NCI-H1105 treated with DMSO at 0.1 percent for 48 hours (cell line): ENCODE results near the gene ZNF277.

ENCODE experiments used
- DNase-seq: peaks from one replicate; lab custom pipeline; 2025; lab: John Stamatoyannopoulos, UW

ZNF277 gene

DNA sequence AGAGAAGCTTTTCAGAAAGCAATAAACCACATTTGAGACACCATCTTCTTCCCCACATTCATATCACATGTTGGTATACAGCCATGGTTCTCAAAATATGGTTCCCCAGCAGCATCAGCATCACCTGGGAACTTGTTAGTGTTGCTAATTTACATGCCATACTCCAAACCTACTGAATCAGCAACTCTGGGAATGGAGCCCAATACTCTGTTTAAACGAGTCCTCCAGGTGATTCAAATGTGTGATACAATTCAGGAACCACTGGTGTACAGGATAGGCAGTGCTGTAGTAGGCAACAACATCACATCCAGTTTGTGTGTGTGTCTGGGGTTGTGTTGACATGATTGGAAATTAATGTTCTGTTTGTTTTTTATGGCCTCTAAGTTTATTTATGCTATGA is 47.7 kb downstream of the ZNF277 start:
- DNase-seq, result peak; percentile 55

- DNase-seq, result no peak
These were observed 48.4 kb downstream of the ZNF277 start for GRCh38 chr7:112254709-112255387.

DNA sequence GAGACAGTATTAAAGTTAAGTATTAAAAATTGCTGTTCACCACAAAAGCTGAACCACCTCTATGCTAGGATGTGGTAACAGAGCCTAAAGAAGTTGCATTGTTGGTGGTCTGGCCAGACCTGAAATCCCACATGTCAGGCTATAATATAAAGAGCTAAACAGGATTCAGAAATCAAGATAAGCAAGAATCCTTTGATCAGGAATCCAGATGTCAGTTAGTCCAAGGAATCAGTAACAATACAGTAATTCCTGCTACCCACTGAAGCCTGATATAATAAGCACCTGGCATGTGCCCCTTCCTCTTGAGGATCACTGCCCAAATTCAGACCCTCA is 48.9 kb downstream of the ZNF277 start:
- no peak for DNase-seq

DNA sequence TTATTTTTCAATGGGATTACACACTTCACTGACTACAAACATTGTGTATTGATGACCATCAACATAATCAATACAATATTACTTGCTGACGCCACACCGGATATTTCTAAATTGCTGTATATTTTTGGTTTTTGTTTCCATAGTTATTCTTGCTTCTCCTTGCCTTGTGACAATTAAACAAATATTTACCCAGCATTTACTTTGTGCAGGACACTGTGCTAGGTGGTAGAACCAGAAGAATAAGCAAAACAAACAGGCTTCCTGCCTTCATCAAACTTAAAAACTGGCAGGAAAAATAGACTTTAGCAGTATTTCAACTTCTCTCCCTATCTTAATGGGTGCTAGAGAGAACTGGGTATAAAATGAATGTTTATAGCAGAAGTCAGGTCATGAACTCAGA is 50.6 kb downstream of the ZNF277 start:
- DNase-seq, result no peak

DNA sequence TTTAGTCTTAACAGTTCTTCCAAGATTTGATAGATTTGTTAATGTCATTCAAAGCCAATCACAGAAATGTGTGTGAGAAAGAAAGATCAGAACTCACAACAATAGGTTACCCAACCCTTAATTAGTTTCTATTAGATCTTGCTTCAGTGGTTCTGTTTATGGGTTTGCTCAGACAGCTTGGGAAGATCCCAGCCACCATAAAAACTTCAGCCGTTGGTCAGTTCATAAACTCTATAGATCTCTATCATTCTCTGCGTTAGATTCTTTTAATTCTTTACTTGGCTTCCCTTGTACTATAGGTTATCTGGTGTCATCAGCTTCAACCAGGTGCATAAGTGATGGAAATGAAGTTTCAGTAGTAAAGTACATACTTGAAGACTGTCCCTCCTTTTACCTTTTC is 54.4 kb downstream of the ZNF277 start:
- DNase-seq, result no peak

- no peak for DNase-seq
These were observed 55.5 kb downstream of the ZNF277 start for GRCh38 chr7:112262036-112262435.

DNA sequence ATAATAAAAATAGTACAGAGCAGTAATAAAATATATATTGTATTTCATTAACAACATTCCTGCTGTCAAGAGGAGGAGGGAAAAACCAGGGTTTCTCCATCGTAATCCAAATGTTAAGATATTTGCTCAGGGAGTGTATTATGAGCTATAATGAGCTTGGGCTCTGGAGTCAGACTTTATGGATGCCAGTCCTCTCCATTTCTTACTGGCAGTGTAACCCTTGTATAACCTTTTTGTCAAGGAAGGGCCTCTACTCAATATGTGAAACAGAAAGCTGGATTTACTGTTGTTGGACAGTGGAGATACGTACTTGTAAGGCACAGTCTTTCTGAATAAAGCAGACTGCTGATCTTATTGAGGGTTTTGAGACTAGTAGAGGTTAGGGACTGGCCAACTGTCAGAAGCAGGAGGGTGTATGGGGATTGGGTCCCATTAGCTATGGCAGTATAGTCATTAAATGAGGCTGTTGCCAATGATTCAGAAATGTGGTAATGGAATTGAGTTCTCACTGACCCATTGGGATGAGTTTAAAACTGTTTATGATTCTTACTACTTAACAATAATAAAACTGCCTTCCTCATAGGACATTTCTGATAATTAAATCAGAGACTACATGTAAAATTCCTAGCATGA is 56.5 kb downstream of the ZNF277 start:
- no peak for DNase-seq

- DNase-seq, result no peak
These were observed 57.0 kb downstream of the ZNF277 start for GRCh38 chr7:112263519-112263918.

DNA sequence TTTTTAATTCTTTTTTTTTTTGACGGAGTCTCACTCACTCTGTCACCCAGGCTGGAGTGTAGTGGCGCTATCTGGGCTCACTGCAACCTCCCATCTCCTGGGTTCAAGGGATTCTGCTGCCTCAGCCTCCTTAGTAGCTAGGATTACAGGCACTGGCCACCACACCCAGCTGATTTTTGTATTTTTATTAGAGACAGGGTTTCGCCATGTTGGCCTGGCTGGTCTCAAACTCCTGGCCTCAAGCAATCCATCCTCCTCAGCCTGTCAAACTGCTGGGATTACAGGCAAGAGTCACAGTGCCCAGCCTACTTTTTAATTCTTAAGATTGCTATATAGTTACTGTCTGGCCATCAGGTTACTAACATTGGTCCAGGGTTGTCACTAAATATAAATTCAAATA is 59.6 kb downstream of the ZNF277 start:
- DNase-seq, result no peak

- DNase-seq, result no peak
These were observed 60.2 kb downstream of the ZNF277 start for GRCh38 chr7:112266595-112267270.

- DNase-seq, result no peak
These were observed 61.6 kb downstream of the ZNF277 start for GRCh38 chr7:112267944-112268691.

DNA sequence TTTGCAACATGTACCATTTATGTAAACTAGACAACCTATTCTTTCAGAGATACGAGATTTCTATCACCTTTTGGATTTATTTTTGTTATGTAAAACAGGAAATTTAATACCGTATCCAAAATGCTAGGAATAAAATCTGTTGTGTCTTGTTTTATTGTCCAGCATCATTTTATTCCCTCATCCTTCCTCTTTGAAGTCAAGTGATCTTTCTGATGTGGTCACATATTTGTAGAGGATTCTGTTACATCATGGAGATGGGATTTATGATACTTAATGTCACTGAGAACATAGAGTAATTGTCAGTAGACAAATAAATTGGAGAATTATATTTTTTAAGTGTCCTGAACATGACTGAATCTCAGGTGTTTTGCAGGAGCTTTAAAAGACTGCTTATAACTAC is 64.7 kb downstream of the ZNF277 start:
- DNase-seq, result no peak

DNA sequence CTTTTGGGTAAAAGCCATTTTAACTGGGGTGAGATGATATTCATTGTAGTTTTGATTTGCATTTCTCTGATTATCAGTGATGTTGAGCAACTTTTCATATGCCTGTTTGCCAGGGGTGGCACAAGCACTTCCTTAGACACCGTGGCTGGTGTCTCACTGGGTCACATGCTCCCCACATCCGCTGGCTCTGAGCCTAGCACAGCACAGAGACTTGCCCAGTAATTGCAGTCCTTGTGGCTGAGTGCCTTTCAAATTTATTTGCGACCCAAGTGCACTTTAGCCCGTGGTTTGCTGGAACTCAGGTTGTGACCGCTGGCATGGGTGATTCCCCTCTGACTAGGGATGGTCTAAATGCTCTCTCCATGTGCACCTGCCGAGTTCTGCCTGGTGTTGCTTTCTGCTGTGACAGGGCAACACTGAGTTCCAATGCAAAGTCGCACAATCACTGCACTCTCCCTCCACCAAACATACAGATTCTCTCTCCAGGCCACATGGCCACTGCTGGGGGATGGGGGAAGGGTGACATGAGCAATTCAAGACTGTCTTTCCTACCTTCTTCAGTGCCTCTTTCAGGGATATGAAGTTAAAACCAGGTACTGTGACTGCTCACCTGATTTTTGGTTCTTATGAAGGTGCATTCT is 66.5 kb downstream of the ZNF277 start:
- DNase-seq, result no peak

GRCh38 chr7:112279042-112279441 is 72.5 kb downstream of the ZNF277 start:
- no peak for DNase-seq

GRCh38 chr7:112280267-112280666 is 73.8 kb downstream of the ZNF277 start:
- no peak for DNase-seq

DNA sequence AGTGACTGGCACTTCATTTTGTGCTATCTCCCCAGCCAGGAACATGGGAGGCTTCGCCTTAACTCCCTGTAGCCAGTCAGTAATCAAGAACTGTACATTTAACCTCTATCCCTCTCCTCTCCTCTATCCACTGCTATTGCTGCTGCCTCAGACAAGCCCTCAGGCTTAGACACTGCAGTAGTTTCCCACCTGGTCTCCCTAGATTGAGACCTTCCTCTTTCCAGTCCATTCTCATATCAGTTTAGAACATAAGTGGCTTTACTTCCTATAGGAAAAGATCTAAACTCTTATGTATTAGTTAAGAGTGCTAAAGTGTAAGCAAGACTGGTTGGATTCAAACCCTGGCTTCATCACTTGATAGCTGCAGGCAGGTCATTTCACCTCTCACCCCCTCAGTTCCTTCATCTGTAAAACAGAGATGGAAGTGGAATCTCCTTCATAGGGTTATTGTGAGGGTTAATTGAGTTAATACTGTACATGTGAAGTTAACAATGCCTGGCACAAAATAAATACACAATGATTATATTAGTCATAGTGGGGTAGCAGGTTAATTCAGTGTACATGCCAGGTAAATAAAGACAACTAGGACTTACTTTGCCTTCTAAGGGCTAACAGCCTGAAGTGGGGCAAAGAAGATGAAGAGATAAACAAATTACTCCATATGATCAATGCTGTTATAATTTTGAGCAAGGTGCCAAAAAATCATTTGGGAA is 76.1 kb downstream of the ZNF277 start:
- DNase-seq, result no peak

- DNase-seq, result no peak
These were observed 77.0 kb downstream of the ZNF277 start for GRCh38 chr7:112283382-112283910.

DNA sequence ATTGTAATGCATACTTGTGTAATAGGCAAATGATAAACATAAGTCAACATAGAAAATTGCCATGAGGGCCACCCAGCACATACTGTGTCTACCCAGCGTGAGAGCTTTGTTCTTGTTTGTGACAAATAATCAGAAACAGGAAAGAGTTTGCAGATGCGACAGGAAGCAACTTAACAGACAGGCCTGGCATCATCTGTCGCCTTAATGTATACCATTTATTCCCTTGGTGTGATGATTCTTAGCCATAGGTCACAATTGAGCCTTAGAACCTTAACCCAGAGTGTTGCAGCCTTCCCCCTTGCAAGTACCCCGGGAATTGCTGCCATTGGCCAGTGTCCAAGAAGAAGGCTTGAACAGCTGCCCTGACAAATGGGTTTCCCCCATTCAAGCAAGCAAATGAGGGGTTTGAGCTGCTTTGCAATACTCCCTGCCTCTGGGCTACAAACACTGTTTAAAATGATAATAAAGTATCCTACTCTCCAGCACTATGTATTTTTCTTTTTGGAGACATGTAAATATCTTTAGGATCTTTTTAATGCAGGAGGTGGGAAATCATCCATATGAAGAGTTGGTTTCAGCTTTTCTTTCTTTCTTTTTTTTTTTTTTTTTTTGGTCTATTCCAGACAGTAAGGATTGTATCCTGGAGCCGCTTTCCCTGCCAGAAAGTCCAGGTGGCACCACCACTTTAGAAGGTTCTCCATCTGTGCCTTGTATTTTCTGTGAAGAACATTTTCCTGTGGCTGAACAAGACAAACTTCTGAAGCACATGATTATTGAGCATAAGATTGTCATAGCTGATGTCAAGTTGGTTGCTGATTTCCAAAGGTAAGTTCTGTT is 80.0 kb downstream of the ZNF277 start:
- peak; percentile 91 for DNase-seq

DNA sequence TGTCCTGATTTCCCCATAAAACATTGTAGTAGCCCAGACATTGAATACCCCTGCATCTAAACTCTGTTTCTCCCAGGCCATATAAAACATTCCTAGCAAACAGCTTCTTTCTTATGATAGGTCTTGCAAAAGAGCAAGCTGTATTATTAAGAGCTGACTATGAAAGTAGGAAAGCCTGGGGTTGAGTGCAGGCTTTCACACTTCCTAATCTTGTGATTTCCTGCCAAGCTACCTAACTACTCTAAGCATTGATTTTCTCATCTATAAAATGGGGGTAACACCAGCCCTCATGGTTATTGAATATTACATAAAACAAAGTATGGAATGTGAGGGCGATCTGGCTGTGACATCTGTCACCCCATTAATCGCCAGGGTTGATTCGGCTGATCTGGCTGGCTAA is 81.8 kb downstream of the ZNF277 start:
- DNase-seq, result no peak

DNA sequence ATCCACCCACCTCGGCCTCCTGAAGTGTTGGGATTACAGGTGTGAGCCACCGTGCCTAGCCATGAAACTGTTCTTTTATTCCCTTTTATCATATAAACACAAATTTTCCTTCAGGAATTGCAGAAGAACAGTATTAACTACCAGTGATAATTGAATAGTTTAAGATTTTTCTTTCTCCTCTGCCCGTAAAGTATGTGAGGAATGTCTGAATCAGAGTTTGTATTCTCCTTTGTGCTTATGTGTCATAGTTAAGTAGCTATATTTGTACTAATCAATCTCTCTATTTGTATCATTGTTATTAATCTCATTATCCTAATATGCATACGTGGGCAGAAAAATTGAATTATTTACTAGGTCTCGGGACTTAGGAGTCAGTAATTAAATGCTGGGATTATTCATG is 83.6 kb downstream of the ZNF277 start:
- no peak for DNase-seq

DNA sequence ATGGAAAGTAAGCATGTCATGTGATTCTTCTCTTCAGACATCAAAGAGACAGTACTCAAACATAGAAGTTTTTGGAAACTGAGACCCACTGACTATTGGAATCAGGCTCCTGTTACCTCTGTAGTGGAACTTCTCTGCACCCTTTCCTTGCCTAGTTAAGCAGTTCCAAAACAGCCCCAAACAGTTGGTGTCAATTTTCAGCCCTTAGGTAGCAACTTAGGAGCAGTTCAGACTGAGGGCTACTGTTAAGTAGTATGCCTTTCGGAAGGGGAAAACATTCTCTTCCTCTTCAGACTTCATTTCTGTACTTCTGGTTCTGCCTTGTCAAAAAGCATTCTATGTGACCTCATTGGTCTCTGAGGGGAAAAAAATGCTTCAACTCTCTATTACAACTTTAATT is 85.7 kb downstream of the ZNF277 start:
- no peak for DNase-seq
